Pulmonary artery endothelial cell (primary cell): ENCODE results near the gene GNAL. TPM values are rescaled to one million over a fixed set of nuclear protein-coding genes. Genes with fewer than 3 reads are reported as not detected.
"Not testable (repeated sequence)": the region's sequence is repeated elsewhere in the genome, so short reads cannot be mapped to it uniquely, and the experiment has no call there.

Experiments
- DNase-seq: peaks from one replicate; pipeline ENCODE4 v3.0.0-alpha.2; 2011; ENCODE audit warnings: low read depth, low spot score
- total RNA-seq: library from RNA; depleted of rRNA; stranded (reverse); fragments of >200 nt; gene quantifications from 2 replicates; pipeline ENCODE4 v1.2.3, GENCODE V29; 2014

GNAL gene
- total RNA-seq, 1 donor from 2014 or later = 0.46 TPM

DNA sequence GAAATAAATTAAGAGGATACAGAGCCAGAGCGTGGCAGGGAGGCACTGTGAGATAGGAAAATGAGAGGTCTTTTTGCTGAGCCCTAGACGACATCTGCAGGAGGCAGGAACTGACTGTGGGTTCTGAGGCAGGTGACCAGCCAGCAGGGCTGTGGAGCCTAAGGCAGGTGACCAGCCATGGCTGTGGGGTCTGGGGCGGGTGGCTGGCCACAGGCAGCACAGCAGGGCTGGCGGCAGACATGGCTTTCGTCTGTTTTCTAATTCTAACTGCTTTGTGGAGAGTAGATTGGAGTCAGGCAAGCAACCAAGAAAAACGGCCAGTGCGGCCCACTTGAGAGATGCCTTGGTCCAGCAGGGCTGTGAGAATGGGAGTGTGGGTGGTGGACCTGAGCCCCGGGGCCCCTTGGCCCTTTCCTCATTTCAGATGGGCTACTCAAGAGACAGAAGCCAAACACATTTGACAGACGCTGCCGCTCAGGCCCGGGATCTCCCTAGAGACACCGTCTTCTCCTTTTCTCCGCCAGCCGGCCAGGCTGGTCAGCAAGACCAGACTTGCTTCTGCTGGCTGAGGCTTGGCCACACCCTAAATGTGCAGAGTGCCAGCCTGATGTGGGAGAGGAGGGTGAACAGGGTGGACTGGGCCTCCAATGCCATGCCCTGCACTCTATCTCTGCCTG, 19.7 kb upstream of the GNAL start:
- no peak for DNase-seq

DNA sequence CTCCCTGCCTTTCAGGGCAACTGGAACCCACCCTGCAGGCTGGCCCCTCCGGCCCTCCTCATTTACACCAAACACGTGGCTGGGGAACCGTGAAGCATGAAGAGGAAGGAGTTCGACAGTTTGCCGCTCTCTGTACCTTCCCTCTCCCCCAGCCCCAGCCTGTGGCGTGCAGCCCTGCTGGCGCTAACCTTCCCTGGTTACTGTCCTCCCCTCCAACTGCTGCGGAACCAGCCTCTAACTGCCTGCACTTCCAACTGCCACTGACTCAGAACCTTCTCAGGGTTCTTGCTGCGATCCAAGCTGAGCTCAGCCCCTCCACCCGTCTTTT, 19.2 kb upstream of the GNAL start:
- DNase-seq = no peak

DNA sequence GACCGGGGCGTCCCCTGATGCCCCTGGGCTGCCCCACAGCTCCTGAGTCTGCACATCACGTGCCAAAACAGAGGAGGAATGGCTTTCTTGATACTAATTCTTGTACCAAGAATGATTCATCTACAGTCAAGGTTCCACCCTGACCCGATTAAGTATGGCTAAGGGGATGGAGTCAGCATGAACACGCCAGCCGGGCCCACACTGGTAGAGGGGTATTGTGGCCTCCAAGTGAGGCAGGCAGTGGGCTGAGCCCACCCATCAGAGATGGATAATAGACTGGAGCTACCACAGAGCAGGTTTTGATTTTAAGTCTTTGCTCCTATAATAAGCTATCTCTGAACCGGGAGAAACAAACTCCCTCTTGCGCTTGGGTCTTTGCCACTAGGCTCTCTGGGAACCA, 17.9 kb upstream of the GNAL start:
- no peak for DNase-seq

DNA sequence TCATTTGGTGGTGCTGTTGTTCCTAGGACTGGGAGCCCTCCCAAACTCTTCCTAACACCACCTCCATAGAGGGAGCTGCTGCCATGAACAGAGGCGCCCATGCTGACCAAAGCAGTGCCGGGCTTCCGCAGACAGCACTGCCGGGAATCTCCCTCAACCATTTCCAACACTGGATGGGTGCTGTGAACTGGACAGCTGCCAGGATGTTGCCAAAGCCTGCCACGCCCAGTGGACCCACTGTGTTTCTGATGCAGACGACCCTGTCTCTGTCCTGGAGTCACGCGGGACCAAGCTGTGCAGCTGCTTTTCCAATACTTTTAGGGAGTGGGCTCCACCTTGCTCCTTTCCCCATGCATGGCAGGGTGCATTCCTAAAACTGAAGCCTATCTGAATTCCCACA, 16.9 kb upstream of the GNAL start:
- no peak for DNase-seq

DNA sequence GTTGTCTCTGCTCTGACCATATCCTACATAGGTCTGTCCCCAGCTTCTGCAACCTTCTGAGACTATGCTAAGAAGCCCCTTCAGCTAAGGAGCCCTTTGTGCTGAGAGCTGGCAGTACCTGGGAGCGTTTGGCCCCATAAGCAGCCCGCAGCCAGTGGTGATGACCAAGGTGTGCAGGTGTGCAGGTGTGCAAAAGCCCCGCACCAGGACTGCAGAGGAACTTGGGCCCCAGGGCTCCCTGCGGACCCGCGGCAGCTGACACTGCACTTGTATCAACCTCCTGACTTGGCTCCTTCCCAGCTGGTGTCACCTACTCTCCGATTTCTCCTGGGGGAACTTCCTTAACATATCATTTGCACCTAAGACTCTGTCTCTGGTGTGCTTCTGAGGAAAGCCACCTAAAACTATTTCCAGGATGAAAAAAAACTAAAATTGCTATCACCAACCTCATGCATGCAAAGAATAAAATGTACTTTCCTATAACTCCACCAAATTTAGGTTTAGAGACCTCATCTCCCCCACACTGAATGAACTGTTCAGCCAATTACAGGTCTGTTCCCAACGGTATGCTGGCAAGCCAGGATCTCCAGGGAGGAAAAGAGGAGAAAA, 16.1 kb upstream of the GNAL start:
- no peak for DNase-seq

DNA sequence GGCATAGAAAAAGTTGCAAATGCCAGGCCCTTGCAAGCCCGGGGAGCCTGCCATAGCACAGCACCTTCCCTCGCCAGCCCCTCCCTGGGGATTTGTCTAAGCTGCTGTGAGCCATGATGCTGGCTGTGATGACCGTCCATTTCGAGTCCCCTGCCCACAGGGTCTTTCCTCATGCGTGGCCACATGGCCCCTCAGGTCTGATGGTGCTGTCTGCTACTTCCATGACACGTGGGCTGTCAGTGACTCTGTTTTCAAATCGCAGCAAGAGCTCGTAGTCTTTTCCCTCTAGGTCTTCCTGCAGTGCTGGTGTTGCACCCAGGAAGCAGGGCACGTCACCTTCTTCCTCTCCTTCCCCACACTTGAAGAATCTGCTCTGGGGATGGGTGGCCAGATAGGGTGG, 15.5 kb upstream of the GNAL start:
- no peak for DNase-seq

DNA sequence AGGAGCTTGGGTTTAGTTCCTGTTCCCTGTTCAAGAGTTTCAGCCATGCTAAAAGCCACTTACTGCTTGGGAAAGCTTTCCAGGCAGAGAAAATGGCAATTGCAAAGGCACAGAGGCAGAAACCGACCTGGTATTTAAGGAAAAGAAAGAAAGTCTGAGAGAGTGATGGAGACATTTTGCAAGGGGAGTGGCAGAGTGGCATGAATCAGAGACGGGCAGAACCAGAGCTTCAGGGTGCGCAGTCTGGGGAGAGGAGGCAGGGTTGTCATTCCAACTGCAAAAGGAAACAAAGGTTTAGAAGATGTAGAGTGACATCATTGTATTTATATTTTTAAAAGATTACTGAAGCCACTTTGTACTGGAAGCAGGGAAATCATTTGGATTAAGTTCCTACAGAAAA, 14.9 kb upstream of the GNAL start:
- DNase-seq = no peak

DNA sequence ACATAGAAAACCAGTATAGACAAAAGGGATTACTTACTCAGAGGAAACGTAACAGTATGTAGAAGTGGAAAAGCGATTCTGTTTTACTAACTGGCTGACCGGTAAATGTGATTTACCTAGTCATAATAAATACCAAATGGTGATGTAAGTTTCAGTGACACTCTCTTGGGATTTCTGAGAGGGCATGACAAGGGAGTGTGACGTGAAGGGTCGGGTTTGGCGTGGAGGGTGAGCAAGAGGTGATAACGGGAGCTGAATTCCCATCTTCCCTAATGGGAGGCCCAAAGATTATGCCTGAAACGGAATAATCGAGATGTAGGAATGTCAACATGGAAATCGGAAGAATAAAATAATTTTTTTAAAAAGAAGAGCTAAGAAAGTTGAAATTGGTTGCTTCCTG, 12.7 kb upstream of the GNAL start:
- DNase-seq = no peak

DNA sequence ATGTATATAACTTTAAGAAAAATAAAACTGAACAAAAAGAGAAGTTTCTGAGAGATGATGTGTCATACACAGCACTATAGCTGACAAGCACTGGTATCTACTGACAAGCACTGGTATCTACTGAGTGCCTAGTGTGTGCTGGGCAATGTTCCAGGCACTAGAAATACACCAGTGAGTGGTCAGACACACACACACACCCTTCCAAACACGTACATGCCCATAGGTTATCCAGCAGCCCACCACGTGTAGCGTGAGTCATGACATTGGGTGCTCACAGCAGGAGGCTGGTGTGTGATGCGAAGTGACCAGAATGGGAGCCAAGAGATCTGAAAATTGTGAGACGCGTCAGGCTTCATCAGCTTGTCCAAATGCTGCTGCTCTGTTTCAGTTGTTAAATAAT, 12.2 kb upstream of the GNAL start:
- DNase-seq = no peak

DNA sequence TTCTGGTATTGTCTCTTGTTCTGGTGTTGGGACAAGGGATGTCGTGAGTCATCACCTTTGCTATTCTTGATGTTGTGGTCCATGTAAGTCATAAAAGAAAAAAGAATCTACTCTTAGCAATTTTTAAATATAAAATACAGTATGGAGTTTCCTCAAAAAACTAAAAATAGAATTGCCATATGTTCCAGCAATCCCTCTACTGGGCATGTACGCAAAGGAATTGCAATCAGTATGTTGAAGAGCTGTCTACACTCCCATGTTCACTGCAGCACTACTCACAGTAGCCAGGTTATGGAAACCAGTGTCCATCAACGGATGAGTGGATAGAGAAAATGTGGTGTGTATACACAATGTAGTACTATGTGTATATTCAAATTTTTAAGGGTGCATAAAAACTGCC, 10.9 kb upstream of the GNAL start:
- no peak for DNase-seq

DNA sequence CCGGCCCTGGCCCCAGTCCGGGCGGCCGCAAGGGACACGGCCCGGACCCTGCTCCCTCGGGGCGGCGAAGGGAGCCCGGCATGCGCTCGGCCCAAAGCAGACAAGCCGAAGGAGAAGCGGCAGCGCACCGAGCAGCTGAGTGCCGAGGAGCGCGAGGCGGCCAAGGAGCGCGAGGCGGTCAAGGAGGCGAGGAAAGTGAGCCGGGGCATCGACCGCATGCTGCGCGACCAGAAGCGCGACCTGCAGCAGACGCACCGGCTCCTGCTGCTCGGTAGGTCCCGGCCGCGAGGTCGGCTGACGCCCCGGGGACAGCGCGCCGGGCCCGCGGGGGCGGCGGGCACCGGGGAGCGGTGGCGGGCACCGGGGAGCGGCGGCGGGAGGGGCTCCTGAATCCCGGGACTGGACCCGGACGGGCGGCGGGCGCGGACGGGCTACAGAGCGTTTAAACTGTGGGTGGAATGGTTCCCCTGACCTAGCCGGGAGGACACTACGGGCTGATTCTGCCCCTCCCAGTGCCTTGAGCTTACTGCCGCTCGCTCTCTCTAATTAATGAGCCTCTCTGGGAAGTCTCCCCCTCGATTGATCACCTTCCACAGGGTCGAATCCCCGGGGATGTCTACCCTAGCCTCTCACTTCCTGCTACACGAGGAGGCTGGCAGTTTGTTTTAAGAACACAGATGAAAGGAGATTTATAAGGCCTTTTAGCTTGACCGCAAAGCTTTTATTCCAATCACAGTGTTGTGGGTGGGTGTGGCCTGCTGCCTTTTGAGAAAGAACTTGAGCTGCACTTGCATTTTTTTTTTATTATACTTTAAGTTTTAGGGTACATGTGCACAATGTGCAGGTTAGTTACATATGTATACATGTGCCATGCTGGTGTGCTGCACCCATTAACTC, 853 bp downstream of the GNAL start:
- DNase-seq = no peak

DNA sequence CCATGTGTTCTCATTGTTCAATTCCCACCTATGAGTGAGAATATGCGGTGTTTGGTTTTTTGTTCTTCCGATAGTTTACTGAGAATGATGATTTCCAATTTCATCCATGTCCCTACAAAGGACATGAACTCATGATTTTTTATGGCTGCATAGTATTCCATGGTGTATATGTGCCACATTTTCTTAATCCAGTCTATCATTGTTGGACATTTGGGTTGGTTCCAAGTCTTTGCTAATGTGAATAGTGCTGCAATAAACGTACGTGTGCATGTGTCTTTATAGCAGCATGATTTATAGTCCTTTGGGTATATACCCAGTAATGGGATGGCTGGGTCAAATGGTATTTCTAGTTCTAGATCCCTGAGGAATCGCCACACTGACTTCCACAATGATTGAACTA, 1.6 kb downstream of the GNAL start:
- not testable (repeated sequence) for DNase-seq

DNA sequence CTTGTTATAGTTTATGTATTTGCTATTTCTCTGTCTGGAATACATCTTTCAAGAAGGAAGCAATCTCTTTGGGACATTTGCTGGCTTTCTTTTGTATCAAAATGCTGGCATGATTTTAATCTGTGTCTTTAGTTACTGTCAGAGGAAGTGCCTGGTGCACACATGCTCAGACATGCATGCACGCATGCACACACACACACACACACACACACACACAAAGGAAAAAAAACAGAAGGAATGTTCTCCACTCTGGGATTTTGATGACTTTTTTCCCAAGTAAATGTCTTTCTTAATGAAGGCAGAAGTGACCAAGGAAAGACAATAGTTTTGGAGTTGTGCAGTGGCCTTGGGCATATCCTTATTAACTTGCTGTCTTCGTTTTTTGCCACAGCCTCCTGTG, 6.7 kb downstream of the GNAL start:
- DNase-seq = no peak

DNA sequence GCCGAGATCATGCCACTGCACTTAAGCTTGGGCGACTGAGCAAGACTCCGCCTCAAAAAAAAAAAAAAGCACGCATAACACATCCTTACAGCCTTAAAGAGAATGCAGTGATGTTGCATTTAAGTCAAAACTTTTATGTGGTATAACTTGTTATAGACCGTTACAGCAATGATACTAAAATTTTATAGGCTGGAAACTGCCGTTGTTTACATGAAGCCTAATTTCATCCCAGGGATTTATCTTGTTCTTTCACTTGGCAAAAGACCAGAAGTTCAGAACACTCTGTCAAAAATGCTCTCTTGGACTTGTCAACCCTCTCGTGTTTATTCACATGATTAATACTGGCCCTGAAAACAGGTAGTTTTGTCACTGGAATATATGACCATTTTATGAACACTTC, 7.4 kb downstream of the GNAL start:
- DNase-seq = no peak

DNA sequence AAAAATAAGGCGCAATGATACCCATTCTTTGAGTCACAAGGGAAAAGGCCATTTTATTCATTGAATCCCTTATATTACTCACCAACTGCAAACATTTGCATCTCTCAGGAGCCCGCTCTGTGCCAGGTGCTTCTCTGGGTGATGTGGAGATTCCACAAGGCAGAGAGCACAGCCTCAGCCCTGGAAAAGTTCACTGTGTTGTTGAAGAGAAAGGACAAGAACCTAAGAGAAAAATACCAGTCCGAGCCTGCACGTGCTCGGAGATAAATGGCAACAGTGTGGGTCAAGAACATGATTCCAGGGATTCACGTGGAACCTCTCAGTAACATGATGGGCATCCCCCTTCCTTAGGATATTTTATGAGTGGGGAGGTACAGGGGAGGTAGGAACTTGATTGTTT, 11.8 kb downstream of the GNAL start:
- DNase-seq = no peak

DNA sequence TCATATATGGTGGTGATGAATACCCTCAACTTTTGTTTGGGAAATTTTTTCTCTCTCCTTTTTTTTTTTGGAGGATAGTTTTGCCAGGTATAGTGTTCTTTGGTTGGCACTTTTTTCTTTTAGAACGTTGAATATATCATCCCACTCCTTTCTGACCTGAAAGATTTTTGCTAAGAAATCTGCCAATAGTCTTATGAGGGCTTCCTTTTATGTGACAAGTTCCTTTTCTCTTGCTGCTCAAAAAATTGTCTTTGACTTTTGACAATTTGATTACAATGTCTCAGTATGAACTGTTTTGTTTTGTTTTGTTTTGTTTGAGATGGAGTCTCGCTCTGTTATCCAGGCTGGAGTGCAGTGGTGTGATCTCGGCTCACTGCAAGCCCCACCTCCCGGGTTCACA, 21.5 kb downstream of the GNAL start:
- DNase-seq = no peak

DNA sequence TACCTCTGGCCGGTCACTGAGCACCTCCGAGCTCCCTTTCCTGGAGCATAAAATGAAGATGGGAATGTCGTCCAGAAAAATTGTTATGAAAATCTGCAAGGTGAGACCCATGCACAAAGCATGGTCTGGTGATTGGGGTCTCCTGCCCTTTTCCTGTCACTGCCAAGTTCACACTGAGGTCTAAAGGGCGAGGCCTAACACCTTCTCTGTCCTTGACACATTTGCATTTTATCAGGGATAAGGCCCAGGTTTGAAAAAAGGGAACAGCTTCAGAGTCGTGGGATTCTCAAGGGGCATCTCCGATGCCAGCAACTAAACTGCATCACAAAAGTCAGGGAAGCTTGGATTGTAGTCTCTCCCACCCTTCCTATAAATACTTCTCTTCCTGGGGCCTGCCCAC, 24.7 kb downstream of the GNAL start:
- no peak for DNase-seq

DNA sequence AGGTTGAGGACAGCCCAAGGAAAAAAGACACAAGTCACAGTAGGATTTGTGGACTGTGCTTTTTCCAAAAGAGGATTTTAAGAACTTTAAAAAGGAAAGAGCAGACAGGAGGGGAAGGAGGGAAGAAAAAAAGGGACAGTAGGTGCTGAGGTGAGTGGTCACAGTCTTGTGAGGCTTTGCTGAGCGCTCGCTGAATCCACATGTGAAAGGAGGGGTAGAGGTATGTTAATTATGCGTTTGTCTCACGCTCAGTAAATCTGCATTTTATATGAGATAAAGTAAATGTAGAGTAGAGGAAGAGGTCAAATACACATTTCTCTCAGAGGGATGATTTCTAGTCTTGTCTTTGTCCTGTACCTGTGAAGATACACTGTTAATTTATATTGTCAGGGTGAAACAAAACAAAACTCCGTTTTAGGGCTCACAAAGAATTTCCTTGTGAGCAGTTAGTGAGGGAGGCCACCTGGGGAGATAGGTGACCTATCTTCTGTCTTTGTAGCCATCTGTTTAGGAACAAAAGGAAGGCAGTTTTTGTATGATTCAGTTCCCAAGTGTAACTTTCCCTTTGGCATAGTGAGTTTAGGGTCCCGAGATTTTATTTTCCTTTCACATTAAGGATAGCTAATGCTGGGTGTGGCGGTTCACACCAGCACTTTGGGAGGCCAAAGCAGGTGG, 25.3 kb downstream of the GNAL start:
- no peak for DNase-seq

DNA sequence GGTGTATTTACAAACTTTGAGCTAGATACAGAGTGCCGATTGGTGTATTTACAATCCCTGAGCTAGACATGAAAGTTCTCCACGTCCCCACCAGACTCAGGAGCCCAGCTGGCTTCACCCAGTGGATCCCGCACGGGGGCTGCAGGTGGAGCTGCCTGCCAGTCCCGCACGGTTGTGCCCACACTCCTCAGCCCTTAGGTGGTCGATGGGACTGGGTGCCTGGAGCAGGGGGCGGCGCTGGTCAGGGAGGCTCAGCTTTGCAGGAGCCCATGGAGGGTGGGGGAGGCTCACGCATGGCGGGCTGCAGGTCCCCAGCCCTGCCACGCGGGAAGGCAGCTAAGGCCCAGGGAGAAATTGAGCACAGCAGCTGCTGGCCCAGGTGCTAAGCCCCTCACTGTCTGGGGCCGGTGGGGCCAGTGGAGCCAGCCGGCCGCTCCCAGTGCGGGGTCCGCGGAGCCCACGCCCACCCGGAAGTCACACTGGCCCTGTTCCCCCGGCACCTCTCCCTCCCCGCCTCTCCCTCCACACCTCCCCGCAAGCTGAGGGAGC, 27.8 kb downstream of the GNAL start:
- not testable (repeated sequence) for DNase-seq

DNA sequence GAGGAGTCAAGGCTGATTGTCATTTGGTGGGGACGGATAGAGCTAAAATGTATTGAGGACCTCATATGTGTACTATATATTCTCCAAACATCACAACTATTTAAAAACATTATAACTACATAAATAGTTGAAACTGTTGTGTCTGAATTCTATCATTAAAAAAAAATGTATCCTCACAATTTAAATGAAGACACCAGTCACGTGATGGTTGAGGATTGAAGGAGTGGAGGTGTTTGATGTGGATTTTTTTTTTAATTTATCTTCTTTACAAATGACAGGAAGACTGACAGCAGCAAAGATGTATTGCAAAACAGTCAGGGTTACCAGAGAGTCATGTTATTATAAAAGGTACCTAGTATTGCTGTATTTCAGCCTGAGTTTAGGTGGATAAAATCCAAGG, 30.0 kb downstream of the GNAL start:
- no peak for DNase-seq

DNA sequence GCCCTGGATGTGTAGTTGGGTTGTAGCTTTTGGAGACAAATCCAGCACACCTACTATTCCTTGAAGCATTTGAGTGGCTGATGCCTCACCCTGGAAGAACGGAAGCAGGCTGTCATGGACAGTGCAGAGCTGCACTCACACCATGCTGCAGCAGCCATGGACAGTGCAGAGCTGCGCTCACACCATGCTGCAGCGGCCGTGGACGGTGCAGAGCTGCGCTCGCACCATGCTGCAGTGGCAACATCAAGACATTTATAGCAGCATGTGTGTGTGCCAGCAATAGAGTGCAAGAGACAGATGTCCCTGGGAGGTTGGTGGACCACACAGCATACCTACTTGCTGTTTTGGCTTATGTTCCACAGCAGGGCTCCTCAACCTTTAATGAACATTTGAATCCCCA, 30.6 kb downstream of the GNAL start:
- DNase-seq = no peak

DNA sequence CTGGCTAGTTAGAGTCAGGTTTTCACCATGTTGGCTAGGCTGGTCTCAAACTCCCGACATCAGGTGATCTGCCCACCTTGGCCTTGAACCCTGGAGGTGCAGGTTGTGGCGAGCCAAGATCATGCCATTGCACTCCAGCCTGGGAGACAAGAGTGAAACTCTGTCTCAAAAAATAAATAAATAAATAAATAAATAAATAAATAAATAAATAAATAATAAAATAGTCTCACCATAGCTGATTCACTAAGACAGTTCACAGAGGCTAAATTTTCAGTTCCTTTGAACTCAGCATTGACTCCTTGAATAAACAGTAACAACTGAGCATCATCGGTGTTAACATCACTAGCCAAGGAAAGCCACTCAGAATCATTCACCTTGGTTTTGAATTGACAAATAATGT, 32.7 kb downstream of the GNAL start:
- no peak for DNase-seq
